MCF 10A (cell line): ENCODE measurements around the gene C1QBP. TPM values are rescaled to one million over a fixed set of nuclear protein-coding genes. Genes with fewer than 3 reads are reported as not detected.

Experiments
- BruUV-seq: library from RNA; stranded (reverse); fragments of 400-500 nt; replicated peaks from 2 replicates; lab custom pipeline; 2021; lab: Mats Ljungman, UMichigan
- CTCF ChIA-PET: fragments of 300-600 bp; sonication (Branson Sonifier 250); formaldehyde crosslinking; extraction: SDS; loops from one replicate; lab custom pipeline; 2021; ENCODE audit warnings: antibody characterized with exemption, inconsistent platforms; lab: Yijun Ruan, JAX
- POLR2A ChIA-PET: fragments of 300-600, 350-650 bp; sonication (Branson Sonifier 250); formaldehyde crosslinking; extraction: SDS; loops from one replicate; lab custom pipeline; 2020; ENCODE audit warnings: antibody characterized with exemption, inconsistent platforms; lab: Yijun Ruan, JAX
- DNase-seq: peaks from one replicate; pipeline ENCODE4 v3.0.0-alpha.2; 2018; ENCODE audit not compliant: unreplicated experiment
- H3K27ac Mint-ChIP-seq: one replicate; pipeline ENCODE4 v1.8.0; 2022; ENCODE audit warnings: mild to moderate bottlenecking, low read depth, mixed read lengths; ENCODE audit not compliant: unreplicated experiment
- H3K27me3 Mint-ChIP-seq: one replicate; pipeline ENCODE4 v1.8.0; 2022; ENCODE audit warnings: mixed read lengths; ENCODE audit not compliant: insufficient read depth, unreplicated experiment
- H3K36me3 Mint-ChIP-seq: one replicate; pipeline ENCODE4 v1.8.0; 2022; ENCODE audit warnings: mild to moderate bottlenecking, moderate library complexity, mixed read lengths; ENCODE audit not compliant: insufficient read depth, unreplicated experiment
- H3K4me1 Mint-ChIP-seq: one replicate; pipeline ENCODE4 v1.8.0; 2022; ENCODE audit warnings: mixed read lengths; ENCODE audit not compliant: insufficient read depth, unreplicated experiment
- H3K4me3 Mint-ChIP-seq: one replicate; pipeline ENCODE4 v1.8.0; 2022; ENCODE audit warnings: mild to moderate bottlenecking, moderate library complexity, mixed read lengths; ENCODE audit not compliant: unreplicated experiment
- H3K9me3 Mint-ChIP-seq: one replicate; pipeline ENCODE4 v1.8.0; 2022; ENCODE audit warnings: mixed read lengths; ENCODE audit not compliant: unreplicated experiment
- CTCF ChIP-seq: fragments of 200-600 bp; IDR thresholded peaks from one replicate; pipeline ENCODE4 v1.8.0; 2022; ENCODE audit warnings: antibody characterized with exemption, mild to moderate bottlenecking; ENCODE audit not compliant: unreplicated experiment
- intact Hi-C: fragments of 100-400 bp; cut with micrococcal nuclease; formaldehyde crosslinking; loops from 2 replicates; pipeline ENCODE4 v1.14.1; 2022
- total RNA-seq: library from RNA; stranded (reverse); gene quantifications from 2 replicates; pipeline ENCODE4 v1.2.3, GENCODE V29; 2022

C1QBP gene
- total RNA-seq, 1 experiment from 2014 or later = 438 TPM

GRCh38 chr17:5429191-5429887 is 9.6 kb downstream of the C1QBP start:
- intact Hi-C loops = no loop called here
- CTCF ChIA-PET = interaction anchor here (2.5 kb wide), 1 partner anchor 10 kb away, joined by 14 read pairs; the partner anchor contains the start of gene C1QBP
- H3K4me1 Mint-ChIP-seq = peaks cover 17% of the 10 kb centered on the region
- H3K27ac Mint-ChIP-seq = no peak overlapping the region
- POLR2A ChIA-PET = interaction anchor here (3.9 to 4.3 kb wide), 2 partner anchors 9 to 10 kb away, joined by 26 to 41 read pairs; partner anchors contain the start of genes C1QBP, NUP88 and RPAIN
- no peak for DNase-seq
- BruUV-seq = no TSS peak
- H3K4me3 Mint-ChIP-seq = no peak overlapping the region
- TF ChIP-seq CTCF = no peak
- no peaks in the 10 kb centered on the region for H3K9me3 Mint-ChIP-seq
- no peaks in the 10 kb centered on the region for H3K27me3 Mint-ChIP-seq
- H3K36me3 Mint-ChIP-seq = peaks cover 98% of the 10 kb centered on the region

- no peak overlapping the region for H3K27ac Mint-ChIP-seq
- ChIA-PET POLR2A (interaction anchor here (3.9 kb wide), 1 partner anchor 12 kb away, joined by 26 read pairs; the partner anchor contains the start of gene C1QBP), CTCF (interaction anchor here (0.8 kb wide), 1 partner anchor 18 kb away, joined by 6 read pairs; no protein-coding TSS in a partner anchor)
- peaks cover 16% of the 10 kb centered on the region for H3K4me1 Mint-ChIP-seq
- no TSS peak for BruUV-seq
- H3K9me3 Mint-ChIP-seq = no peaks in the 10 kb centered on the region
- H3K36me3 Mint-ChIP-seq = peaks cover 90% of the 10 kb centered on the region
- intact Hi-C loops = no loop called here
- H3K27me3 Mint-ChIP-seq = no peaks in the 10 kb centered on the region
- no peak for TF ChIP-seq CTCF
- DNase-seq = no peak
- H3K4me3 Mint-ChIP-seq = no peak overlapping the region
Measured at GRCh38 chr17:5425826-5426225, 13.1 kb downstream of the C1QBP start.

GRCh38 chr17:5424909-5425308 is 14.0 kb downstream of the C1QBP start:
- BruUV-seq = no TSS peak
- H3K4me1 Mint-ChIP-seq = peaks cover 17% of the 10 kb centered on the region
- DNase-seq = no peak
- POLR2A ChIA-PET = interaction anchor here (4.4 kb wide), 1 partner anchor 10 kb away, joined by 100 read pairs; the partner anchor contains the start of gene C1QBP
- no peak for TF ChIP-seq CTCF
- peaks cover 81% of the 10 kb centered on the region for H3K36me3 Mint-ChIP-seq
- no peaks in the 10 kb centered on the region for H3K27me3 Mint-ChIP-seq
- intact Hi-C loops = no loop called here
- H3K4me3 Mint-ChIP-seq = no peak overlapping the region
- H3K9me3 Mint-ChIP-seq = no peaks in the 10 kb centered on the region
- CTCF ChIA-PET = interaction anchor here (0.6 to 1.4 kb wide), 4 partner anchors 14 to 31 kb away, joined by 3 to 5 read pairs (median 4); partner anchors contain the start of gene C1QBP
- H3K27ac Mint-ChIP-seq = no peak overlapping the region

- no TSS peak for BruUV-seq
- Mint-ChIP-seq H3K27me3 (no peaks in the 10 kb centered on the region), H3K9me3 (no peaks in the 10 kb centered on the region), H3K4me1 (peaks cover 17% of the 10 kb centered on the region), H3K36me3 (peaks cover 69% of the 10 kb centered on the region), H3K4me3 (peak overlapping the region; percentile 55), H3K27ac (peak overlapping the region; percentile 75)
- POLR2A ChIA-PET = interaction anchor here (0.6 to 4.4 kb wide), 9 partner anchors 9 to 68 kb away, joined by 3 to 100 read pairs (median 3); partner anchors contain the start of genes C1QBP, DERL2 and MIS12
- intact Hi-C loops = loop anchor here (1.0 kb wide), 1 partner anchor 17 kb away; the partner anchor contains the start of gene C1QBP
- CTCF ChIA-PET = interaction anchor here (0.5 to 1.3 kb wide), 10 partner anchors 9 to 488 kb away, joined by 3 to 21 read pairs (median 4); partner anchors contain the start of gene C1QBP
- DNase-seq = peak; percentile 69
- no peak for TF ChIP-seq CTCF
Measured at GRCh38 chr17:5422505-5422904, 16.4 kb downstream of the C1QBP start.
